ENCODE data around the gene CLPSL2.

DNA sequence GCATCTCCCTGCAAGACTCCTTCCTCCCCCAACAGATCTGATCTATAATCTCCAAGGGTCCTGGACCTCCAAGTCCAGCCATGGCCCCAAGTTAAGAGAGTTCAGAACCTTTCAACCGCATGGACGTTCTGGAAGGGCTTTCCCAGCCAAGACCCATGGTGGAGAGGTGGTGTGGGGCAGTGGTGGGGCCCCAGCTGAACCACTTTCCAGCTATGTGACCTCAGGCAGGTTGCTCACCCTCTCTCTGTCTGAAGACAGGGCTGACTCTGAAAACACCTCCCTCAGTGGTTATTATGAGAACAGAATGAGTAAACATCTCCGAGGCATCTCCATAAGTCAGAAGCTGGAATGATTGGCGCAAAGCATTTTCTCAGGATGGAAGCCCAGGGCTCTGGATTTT, 19.8 kb downstream of the CLPSL2 start:
- no peak for TF ChIP-seq ZNF274 (IDR thresholded peaks at IDR 0.05; ENCODE audit: low read depth, low read length)
- TF ChIP-seq SUZ12 (IDR thresholded peaks at IDR 0.05; ENCODE audit: extremely low read depth, insufficient read depth, insufficient read length): no peak

Data from NT2/D1 (cell line).